HG03108 (cell line): ENCODE data around the gene CDS1.
"Not testable (repeated sequence)": the region's sequence is repeated elsewhere in the genome, so short reads cannot be mapped to it uniquely, and the experiment has no call there.

Experiments used
- ATAC-seq: cut with Tn5 transposase; IDR thresholded peaks from one replicate; pipeline ENCODE4 v1.9.1; 2021; ENCODE audit warnings: moderate library complexity; ENCODE audit not compliant: unreplicated experiment

Gene CDS1

DNA sequence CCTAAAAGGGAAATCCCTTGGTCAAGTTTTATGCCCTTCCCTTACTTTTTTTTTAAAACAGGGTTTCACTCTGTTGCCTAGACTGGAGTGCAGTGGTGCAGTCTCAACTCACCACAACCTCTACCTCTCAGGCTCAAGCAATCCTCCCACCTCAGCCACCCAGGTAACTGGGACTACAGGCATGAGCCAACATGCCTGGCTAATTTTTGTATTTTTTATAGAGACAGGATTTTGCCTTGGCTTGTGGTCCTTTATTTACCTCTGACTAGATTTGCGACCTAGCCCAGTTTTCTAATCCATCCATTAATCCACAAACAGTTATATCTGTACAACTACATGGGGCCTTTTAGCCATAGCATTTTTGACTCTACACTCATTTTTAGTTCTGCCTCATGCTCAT, 23.7 kb downstream of the CDS1 start:
- ATAC-seq = no peak

DNA sequence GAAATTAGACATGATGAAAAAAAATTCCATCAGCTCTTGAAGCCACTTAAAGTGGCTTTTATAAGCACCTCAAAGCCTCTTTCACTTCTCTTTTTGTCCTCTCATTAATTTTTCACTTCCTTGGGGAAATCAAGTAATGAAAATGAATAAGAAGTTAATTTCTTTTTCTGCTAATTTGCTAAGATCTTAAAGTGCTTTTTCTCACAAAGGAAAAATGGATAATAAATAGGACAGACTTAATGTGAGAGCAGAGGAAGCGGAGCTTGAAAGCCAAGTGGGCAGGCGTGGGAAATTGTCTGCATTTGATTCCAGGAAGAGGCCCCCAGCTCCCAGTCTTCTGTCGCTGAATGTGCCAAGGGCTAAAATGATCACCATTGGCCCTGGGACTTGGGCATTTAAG, 28.6 kb downstream of the CDS1 start:
- no peak for ATAC-seq

DNA sequence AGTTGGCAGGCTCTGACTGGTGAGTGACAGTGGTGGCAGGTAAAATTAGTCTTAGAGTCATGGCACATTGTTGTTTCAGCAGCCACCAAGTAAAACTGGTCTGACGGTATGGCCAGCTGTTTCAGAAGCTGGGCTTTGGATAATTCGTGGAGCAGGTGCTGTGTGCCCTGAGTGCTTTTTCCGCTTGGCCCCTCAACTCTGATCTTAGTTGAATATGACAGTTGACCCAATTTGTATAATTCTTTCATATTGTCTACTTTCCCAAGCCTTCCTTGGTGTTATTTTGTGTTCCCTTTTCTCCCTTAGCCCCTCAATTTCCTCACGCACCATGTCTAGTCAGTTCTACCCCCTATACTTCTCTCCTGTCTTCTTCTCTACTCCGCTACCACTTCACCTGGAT, 32.0 kb downstream of the CDS1 start:
- no peak for ATAC-seq

DNA sequence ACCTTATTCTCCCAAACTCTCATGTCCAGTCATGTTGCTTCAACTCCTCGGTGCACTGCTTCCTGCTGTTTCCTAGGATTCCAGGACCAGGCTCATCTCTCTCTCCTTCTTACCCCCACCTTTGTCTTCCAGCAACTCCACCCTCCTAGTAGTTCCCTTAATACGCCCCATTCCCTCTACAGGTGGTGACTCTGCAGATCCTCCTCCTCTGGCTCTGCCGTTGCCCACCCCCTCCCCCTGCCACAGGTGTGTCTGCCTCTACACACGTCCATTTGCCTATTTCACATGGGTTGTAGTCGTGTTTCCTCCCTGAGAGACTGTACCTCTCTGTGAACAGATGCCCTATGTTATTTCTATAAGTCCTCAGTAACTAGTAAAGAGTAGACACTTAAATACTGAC, 32.4 kb downstream of the CDS1 start:
- no peak for ATAC-seq

DNA sequence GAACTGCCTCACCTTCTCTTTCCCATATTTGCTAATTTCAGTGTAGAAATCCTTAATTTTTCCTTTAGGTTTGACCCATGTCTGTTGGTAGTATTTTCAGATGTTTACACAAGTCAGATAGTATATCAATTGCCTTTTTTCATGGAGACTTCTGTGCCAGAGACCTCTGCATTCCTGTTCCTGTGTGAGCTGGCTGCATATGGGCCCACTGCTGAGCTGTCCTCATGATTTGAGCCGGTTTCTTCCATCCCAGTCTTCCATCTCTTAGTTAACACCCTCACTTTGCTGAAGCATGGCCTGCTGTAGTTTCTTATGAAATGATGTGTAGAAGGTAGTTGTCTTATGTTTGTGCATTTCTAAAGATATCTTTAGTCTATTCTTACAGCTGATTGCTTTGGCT, 40.0 kb downstream of the CDS1 start:
- ATAC-seq = no peak

DNA sequence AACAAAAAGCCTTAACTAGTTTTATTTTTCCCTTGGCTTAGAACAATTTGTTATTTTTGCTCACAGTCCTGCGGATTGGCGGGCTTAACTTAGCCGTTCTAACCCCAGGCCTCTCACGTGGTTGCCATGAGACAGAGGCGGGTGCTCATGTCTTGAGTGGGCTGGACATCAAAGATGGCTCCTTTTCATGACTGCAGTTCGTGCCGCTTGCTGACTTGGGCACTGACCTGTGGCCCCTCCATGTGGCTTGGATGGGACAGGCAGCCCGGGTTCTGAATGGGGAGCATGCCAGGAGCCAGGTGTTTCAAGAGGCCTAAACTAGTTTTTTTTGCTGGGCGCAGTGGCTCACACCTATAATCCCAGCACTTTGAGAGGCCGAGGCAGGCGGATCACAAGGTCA, 40.7 kb downstream of the CDS1 start:
- no peak for ATAC-seq

DNA sequence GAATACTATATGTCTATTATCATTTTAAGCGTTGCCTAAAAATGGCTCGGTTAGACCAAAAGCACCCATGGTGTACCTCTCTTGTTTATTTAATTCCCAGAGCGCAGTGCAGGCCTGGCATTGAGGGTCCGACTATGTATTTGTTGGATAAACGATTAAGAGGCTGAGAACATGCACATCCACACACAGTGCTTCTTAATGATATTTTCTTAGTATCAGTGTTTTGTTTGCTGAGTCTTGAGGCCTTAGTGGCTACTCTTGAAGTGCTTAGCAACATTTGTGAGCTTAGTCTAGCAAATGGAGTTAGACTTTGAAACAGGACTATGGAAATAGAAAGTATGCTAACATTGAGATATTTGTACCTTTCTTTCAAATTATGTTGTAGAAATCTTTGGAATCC, 43.7 kb downstream of the CDS1 start:
- no peak for ATAC-seq

DNA sequence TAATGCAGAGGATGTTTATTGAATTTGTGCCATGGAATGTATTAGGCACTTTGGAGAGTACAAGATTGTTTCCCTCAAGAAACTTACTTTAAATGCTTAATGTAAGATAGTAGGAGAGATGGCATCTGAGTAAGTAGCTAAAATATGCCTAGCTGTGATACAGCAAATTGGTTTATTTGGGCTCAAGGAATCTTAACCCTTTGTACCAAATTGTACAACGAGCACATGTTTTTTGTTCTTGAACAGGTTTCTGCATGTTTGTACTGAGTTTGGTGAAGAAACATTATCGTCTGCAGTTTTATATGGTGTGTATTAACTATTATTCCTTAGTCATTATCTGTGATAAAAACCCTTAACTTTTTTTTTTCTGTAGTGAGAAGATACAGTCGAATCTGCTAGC, 48.6 kb downstream of the CDS1 start:
- no peak for ATAC-seq

DNA sequence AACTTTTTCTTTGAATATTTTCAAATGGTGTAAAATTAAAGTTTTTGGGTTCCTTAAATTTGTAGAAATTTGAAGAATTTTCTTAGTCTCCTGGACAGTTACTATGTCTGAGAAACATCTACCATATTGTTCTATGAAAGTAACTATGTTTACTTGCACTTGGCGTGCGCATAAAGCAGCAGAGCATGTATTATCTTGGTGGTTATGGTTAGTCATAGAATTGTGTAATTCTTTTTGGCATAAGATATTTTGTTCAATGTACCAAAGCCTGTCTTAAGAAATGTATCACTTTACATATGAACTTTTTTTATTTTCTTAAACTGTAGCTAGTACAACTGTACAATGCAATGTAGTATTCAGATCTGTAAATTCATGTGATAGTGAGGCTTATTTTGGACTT, 49.2 kb downstream of the CDS1 start:
- ATAC-seq = no peak

DNA sequence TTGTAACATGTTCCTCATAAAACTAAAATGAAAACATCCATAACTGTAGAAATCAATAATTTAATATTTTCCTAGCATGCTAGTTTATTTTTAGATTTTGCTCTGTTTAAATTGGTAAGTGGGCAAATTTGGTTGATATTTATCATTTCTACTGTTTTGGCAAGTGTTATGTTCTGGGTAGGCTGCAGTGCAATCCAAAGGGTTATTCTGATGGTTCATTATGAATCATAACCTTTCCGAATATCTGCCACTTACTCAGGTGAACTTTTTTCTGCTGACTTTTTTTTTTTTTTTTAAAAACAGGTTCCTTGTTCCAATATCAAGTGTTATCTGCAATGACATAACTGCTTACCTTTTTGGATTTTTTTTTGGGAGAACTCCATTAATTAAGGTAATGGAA, 52.0 kb downstream of the CDS1 start:
- no peak for ATAC-seq

DNA sequence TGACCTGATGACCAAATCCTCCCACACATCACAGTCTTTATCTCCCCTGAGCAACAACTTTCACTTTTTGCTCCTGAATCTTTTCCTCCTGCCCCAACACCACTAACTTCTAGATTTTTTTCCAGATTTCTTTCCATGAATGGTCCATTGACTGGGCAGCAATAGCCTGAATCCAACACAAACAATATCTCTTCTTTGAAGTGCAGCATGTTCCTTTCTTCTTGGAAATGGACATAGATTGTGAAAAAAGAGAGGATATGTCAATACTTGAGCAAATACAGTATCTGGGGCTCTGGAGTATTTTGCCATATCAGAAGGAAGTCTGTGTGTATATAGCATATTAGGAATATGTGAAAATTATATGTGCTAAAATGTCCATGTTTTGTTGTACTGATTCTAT, 55.2 kb downstream of the CDS1 start:
- ATAC-seq = no peak

GRCh38 chr4:84639145-84639544, 56.2 kb downstream of the CDS1 start:
- ATAC-seq = no peak

GRCh38 chr4:84644087-84644486, 61.2 kb downstream of the CDS1 start:
- no peak for ATAC-seq

GRCh38 chr4:84647312-84647884, 64.5 kb downstream of the CDS1 start:
- no peak for ATAC-seq

DNA sequence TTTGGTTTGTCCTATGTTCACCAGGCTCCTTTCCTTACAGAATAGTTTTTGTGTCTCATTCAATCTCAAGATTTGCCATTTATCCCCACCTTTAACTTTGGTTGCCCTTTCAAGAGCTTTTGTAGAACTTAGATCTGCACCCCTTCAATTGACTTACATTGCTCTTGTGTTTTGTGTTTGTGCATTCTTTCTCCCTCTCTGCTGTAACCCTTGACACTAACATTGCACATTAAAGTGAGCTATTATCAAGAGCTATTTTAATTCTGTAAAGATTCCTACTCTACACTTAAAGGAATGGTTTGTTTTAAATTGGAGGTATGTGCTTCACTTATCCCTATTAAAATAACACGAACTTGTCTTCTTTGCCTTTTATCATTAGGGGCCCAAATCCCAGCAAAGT, 65.3 kb downstream of the CDS1 start:
- no peak for ATAC-seq

- no peak for ATAC-seq
Measured at GRCh38 chr4:84648863-84649647, 66.1 kb downstream of the CDS1 start.

- no peak for ATAC-seq
Measured at GRCh38 chr4:84651499-84651898, 68.6 kb downstream of the CDS1 start.

DNA sequence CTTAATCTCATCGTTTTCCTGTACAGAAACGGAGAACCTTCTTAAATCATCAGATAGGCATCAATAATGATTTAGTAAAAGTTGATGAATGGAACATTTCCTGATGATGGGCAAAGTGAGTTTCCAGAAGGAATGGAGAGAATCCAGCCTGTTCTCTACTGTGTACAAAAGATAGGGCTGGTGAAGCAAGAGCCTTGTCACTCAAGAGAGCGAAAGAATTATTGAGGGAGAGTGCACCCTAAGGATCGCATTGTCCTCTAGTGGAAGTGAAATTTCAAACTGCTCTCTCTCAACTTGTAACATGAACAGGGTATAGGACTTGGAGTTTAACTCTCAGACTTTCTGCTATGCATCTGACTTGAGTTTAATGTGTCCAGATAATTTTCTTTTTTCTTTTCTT, 69.6 kb downstream of the CDS1 start:
- ATAC-seq = no peak

DNA sequence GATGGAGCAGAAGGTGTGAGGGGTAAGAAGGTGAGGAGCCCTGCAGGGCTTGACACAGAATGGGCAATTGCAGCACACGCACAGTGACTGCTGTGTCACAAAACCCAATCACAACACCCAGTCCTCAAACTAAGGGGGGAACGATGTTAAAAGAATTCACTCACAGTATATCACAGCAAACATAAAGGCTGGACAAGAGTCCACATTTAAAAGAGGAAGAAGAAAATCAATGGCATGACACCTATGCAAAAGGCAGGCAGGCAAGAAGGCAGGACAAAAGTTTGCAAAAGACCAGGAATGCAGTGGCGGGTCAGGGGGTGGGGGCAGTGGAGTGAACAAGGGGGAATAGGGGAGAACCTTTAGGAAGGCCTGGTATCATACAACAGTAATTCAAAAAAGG, 77.7 kb downstream of the CDS1 start:
- no peak for ATAC-seq

DNA sequence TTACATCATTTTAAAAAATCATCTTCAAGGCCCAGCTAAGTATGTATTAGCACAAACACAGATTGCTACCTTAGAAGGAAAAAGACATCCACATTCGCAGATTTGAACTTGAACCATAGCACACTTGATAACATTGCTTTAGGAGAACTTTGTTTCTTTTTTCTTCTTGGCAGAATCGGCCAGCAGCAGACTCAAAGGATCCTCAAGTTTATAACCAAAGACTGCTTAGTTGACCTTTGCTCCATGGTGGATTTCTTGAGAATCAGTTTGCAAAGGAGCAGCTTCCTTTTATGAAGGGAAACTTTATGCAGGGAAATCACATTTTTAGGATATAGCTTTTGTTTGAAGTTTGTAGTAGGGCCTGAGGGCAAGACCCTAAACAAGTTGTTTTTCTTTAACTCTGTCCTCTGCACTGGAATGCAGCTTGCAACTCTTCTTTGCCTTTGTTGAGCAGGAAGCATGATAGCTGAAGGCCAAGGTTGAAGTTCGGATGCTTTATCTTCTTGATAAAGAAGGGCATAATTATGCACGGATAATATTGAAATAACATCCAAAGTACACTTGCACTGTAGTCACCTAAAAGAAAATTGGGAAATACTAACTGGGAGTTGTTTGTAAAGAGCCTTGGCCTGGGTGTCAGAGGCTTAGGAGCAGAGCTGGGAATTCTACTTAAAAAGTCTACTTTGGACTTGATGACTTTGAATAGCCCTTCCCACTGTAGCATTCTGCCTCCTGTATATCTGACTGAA, 78.4 kb downstream of the CDS1 start:
- ATAC-seq = no peak

GRCh38 chr4:84664767-84665166, 81.8 kb downstream of the CDS1 start:
- ATAC-seq = not testable (repeated sequence)

- ATAC-seq = no peak
Measured at GRCh38 chr4:84666439-84666838, 83.5 kb downstream of the CDS1 start.
